ENCODE results near the gene LKAAEAR1.
A peak's percentile ranks its signal among the peaks of the same experiment; 100 is the strongest.

LKAAEAR1 gene

GRCh38 chr20:64043768-64044167 lies 40.4 kb downstream of the LKAAEAR1 start:
- DNase-seq (ENCODE audit: low read depth, low spot score), result no peak
- H3K4me3 ChIP-seq, result no peak overlapping the region
- H3K9ac ChIP-seq (ENCODE audit: insufficient read length), result no peak overlapping the region
- peak overlapping the region; percentile 97 for H3K27ac ChIP-seq
- no peak for TF ChIP-seq POLR2AphosphoS5 (IDR thresholded peaks at IDR 0.05; ENCODE audit: borderline replicate concordance, low read depth, low read length)
- TF ChIP-seq FOXP2 (optimal IDR thresholded peaks at IDR 0.05; ENCODE audit: control extremely low read depth, extremely low read length, insufficient read depth), result no peak
- TF ChIP-seq EZH2 (IDR thresholded peaks at IDR 0.05), result no peak
- H3K9me3 ChIP-seq (ENCODE audit: low read depth, low read length), result no peaks in the 10 kb centered on the region
- peaks cover 13% of the 10 kb centered on the region for H3K36me3 ChIP-seq (ENCODE audit: insufficient read depth, low read length)

- Histone ChIP-seq H3K27ac (peak overlapping the region; percentile 85), H3K9me3 (ENCODE audit: low read depth, low read length) (no peaks in the 10 kb centered on the region), H3K9ac (ENCODE audit: insufficient read length) (no peak overlapping the region), H3K36me3 (ENCODE audit: insufficient read depth, low read length) (peaks cover 5% of the 10 kb centered on the region), H3K4me3 (peak overlapping the region; percentile 42; the same call in 1 of the 2 replicates)
- no peak for DNase-seq (ENCODE audit: low read depth, low spot score)
- TF ChIP-seq POLR2AphosphoS5 (IDR thresholded peaks at IDR 0.05; ENCODE audit: borderline replicate concordance, low read depth, low read length) (no peak), EZH2 (IDR thresholded peaks at IDR 0.05) (no peak), FOXP2 (optimal IDR thresholded peaks at IDR 0.05; ENCODE audit: control extremely low read depth, extremely low read length, insufficient read depth) (no peak)
Measured at GRCh38 chr20:64042054-64042781, 42.0 kb downstream of the LKAAEAR1 start.

GRCh38 chr20:64041781-64042053 lies 42.5 kb downstream of the LKAAEAR1 start:
- Histone ChIP-seq H3K27ac (peak overlapping the region; percentile 85), H3K9me3 (ENCODE audit: low read depth, low read length) (no peaks in the 10 kb centered on the region), H3K36me3 (ENCODE audit: insufficient read depth, low read length) (peaks cover under 1% of the 10 kb centered on the region; the same call in 1 of the 2 replicates), H3K4me3 (peak overlapping the region; percentile 42), H3K9ac (ENCODE audit: insufficient read length) (no peak overlapping the region)
- no peak for DNase-seq (ENCODE audit: low read depth, low spot score)
- TF ChIP-seq EZH2 (IDR thresholded peaks at IDR 0.05) (no peak), POLR2AphosphoS5 (IDR thresholded peaks at IDR 0.05; ENCODE audit: borderline replicate concordance, low read depth, low read length) (no peak), FOXP2 (optimal IDR thresholded peaks at IDR 0.05; ENCODE audit: control extremely low read depth, extremely low read length, insufficient read depth) (no peak)

- Histone ChIP-seq H3K27ac (peak overlapping the region; percentile 85), H3K4me3 (peak overlapping the region; percentile 42)
Measured at GRCh38 chr20:64041040-64041780, 43.0 kb downstream of the LKAAEAR1 start.

GRCh38 chr20:64040231-64041039 lies 43.8 kb downstream of the LKAAEAR1 start:
- no peak overlapping the region for H3K4me3 ChIP-seq
- H3K9ac ChIP-seq (ENCODE audit: insufficient read length), result no peak overlapping the region
- no peaks in the 10 kb centered on the region for H3K36me3 ChIP-seq (ENCODE audit: insufficient read depth, low read length)
- peak overlapping the region; percentile 85; the same call in 1 of the 2 replicates for H3K27ac ChIP-seq
- no peaks in the 10 kb centered on the region for H3K9me3 ChIP-seq (ENCODE audit: low read depth, low read length)
- TF ChIP-seq POLR2AphosphoS5 (IDR thresholded peaks at IDR 0.05; ENCODE audit: borderline replicate concordance, low read depth, low read length) (no peak), EZH2 (IDR thresholded peaks at IDR 0.05) (no peak), FOXP2 (optimal IDR thresholded peaks at IDR 0.05; ENCODE audit: control extremely low read depth, extremely low read length, insufficient read depth) (no peak)
- no peak for DNase-seq (ENCODE audit: low read depth, low spot score)

More at GRCh38 chr20:64041040-64041780, 43.0 kb downstream of the LKAAEAR1 start:
- no peaks in the 10 kb centered on the region for H3K36me3 ChIP-seq (ENCODE audit: insufficient read depth, low read length)
- no peak for DNase-seq (ENCODE audit: low read depth, low spot score)
- H3K9ac ChIP-seq (ENCODE audit: insufficient read length), result no peak overlapping the region
- TF ChIP-seq POLR2AphosphoS5 (IDR thresholded peaks at IDR 0.05; ENCODE audit: borderline replicate concordance, low read depth, low read length), result no peak
- no peaks in the 10 kb centered on the region for H3K9me3 ChIP-seq (ENCODE audit: low read depth, low read length)

GRCh38 chr20:64039293-64040160 lies 44.7 kb downstream of the LKAAEAR1 start:
- Histone ChIP-seq H3K36me3 (ENCODE audit: insufficient read depth, low read length) (no peaks in the 10 kb centered on the region), H3K27ac (no peak overlapping the region), H3K9me3 (ENCODE audit: low read depth, low read length) (no peaks in the 10 kb centered on the region), H3K9ac (ENCODE audit: insufficient read length) (peak overlapping the region; percentile 53), H3K4me3 (peak overlapping the region; percentile 79)
- TF ChIP-seq FOXP2 (optimal IDR thresholded peaks at IDR 0.05; ENCODE audit: control extremely low read depth, extremely low read length, insufficient read depth), result no peak
- TF ChIP-seq EZH2 (IDR thresholded peaks at IDR 0.05), result no peak
- no peak for TF ChIP-seq POLR2AphosphoS5 (IDR thresholded peaks at IDR 0.05; ENCODE audit: borderline replicate concordance, low read depth, low read length)
- no peak for DNase-seq (ENCODE audit: low read depth, low spot score)

- Histone ChIP-seq H3K9me3 (ENCODE audit: low read depth, low read length) (no peaks in the 10 kb centered on the region), H3K4me3 (peak overlapping the region; percentile 79), H3K36me3 (ENCODE audit: insufficient read depth, low read length) (no peaks in the 10 kb centered on the region), H3K27ac (no peak overlapping the region), H3K9ac (ENCODE audit: insufficient read length) (peak overlapping the region; percentile 53)
- no peak for DNase-seq (ENCODE audit: low read depth, low spot score)
- TF ChIP-seq EZH2 (IDR thresholded peaks at IDR 0.05) (no peak), FOXP2 (optimal IDR thresholded peaks at IDR 0.05; ENCODE audit: control extremely low read depth, extremely low read length, insufficient read depth) (no peak), POLR2AphosphoS5 (IDR thresholded peaks at IDR 0.05; ENCODE audit: borderline replicate concordance, low read depth, low read length) (peak; percentile 22; the same call in 1 of the 2 replicates)
Measured at GRCh38 chr20:64038565-64039292, 45.5 kb downstream of the LKAAEAR1 start.
